Measurements from ENCODE around the gene NPHS1. TPM values are rescaled to one million over a fixed set of nuclear protein-coding genes. Genes with fewer than 3 reads are reported as not detected.
"Not testable (repeated sequence)": the region's sequence is repeated elsewhere in the genome, so short reads cannot be mapped to it uniquely, and the experiment has no call there.

The NPHS1 gene
- total RNA-seq, 1 donor = not detected

- DNase-seq (ENCODE audit: low read depth) = no peak
- TF ChIP-seq, protein P1, sequence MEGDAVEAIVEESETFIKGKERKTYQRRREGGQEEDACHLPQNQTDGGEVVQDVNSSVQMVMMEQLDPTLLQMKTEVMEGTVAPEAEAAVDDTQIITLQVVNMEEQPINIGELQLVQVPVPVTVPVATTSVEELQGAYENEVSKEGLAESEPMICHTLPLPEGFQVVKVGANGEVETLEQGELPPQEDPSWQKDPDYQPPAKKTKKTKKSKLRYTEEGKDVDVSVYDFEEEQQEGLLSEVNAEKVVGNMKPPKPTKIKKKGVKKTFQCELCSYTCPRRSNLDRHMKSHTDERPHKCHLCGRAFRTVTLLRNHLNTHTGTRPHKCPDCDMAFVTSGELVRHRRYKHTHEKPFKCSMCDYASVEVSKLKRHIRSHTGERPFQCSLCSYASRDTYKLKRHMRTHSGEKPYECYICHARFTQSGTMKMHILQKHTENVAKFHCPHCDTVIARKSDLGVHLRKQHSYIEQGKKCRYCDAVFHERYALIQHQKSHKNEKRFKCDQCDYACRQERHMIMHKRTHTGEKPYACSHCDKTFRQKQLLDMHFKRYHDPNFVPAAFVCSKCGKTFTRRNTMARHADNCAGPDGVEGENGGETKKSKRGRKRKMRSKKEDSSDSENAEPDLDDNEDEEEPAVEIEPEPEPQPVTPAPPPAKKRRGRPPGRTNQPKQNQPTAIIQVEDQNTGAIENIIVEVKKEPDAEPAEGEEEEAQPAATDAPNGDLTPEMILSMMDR (IDR thresholded peaks at IDR 0.05; ENCODE audit: insufficient read depth, low read length) = no peak
- H3K4me3 ChIP-seq (ENCODE audit: low read depth, low read length) = no peak overlapping the region
Observed at GRCh38 chr19:35842666-35843272, 9.5 kb downstream of the NPHS1 start.

- DNase-seq (ENCODE audit: low read depth) = no peak
- no peak overlapping the region for H3K4me3 ChIP-seq (ENCODE audit: low read depth, low read length)
- TF ChIP-seq, protein P1 (IDR thresholded peaks at IDR 0.05; ENCODE audit: insufficient read depth, low read length) = no peak
Observed at GRCh38 chr19:35841961-35842595, 10.2 kb downstream of the NPHS1 start.

DNA sequence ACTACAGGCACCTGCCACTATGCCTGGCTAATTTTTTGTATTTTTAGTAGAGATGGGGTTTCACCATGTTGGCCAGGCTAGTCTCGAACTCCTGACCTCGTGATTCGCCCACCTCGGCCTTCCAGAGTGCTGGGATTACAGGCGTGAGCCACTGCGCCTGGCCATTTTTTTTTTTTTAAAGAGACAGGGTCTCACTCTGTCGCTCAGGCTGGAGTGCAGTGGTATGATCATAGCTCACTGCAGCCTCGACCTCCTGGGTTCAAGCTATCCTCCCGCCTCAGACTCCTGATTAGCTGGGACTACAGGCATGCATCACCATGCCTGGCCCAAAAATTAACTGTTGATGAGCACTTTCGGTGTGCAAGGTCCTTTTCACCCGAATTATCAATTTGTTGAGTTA lies 16.2 kb downstream of the NPHS1 start:
- not testable (repeated sequence) for DNase-seq (ENCODE audit: low read depth); H3K4me3 ChIP-seq (ENCODE audit: low read depth, low read length)

DNA sequence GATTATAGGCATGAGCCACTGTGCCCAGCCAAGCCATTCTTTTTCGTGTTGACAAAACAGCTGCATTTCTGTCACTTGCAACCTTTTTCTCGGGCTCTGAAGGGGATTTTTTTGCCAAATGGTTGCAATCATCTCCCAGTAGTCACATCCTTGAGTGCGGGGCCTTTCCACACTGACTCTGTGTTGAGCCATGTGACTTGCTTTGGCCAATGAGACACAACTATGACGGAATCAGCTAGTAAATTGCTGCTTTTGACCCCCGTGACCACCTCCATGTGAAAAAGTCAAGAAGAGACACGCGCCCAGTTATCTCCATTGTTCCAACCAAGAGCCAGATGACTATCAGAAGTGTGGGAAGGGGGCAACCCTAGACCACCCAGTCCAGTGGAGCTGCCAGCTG lies 18.3 kb downstream of the NPHS1 start:
- TF ChIP-seq, protein P1 (IDR thresholded peaks at IDR 0.05; ENCODE audit: insufficient read depth, low read length) = no peak
- H3K4me3 ChIP-seq (ENCODE audit: low read depth, low read length) = no peak overlapping the region
- no peak for DNase-seq (ENCODE audit: low read depth)

DNA sequence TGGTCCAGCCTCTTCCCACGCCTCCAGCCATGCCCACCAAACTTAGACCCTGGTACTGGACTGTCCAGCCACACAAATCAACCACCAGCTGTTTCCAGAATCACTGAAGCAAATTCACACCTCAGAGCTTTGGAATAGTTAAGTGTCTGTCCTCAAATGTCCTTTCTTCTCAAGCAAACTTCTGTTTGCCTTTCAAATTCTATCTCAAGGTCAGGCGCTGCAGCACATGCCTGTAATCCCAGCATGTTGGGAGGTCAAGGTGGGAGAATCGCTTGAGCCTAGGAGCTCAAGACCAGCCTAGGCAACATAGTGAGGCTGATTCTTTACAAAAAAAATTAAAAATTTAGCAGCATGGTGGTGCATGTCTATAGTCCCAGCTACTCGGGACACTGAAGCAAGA lies 20.2 kb downstream of the NPHS1 start:
- no peak for DNase-seq (ENCODE audit: low read depth)

DNA sequence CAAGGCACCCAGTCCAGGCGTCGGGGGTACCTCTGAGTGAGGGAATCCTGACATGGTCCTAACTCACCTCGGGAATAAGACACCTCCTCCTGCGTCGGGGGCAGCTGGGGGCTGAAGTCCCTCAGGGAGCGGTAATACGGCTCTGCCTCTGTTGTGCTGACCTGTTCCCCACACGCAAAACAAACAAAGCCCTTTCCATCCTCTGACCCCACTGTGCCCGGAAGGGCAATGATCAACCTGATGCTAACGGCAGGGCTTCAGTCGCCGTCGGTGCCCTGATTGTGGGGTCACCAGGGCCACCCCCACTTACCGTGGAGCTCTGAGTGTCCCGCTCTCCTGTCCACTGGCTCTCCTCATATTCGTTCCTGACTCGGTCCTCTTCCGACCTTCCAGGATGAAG lies 21.3 kb downstream of the NPHS1 start:
- no peak overlapping the region for H3K4me3 ChIP-seq (ENCODE audit: low read depth, low read length)
- TF ChIP-seq, protein P1 (IDR thresholded peaks at IDR 0.05; ENCODE audit: insufficient read depth, low read length) = no peak
- DNase-seq (ENCODE audit: low read depth) = no peak

More for the DNA sequence above, 20.2 kb downstream of the NPHS1 start:
- no peak overlapping the region for H3K4me3 ChIP-seq (ENCODE audit: low read depth, low read length)
- TF ChIP-seq, protein P1 (IDR thresholded peaks at IDR 0.05; ENCODE audit: insufficient read depth, low read length) = no peak

- peak; percentile 78 for DNase-seq (ENCODE audit: low read depth)
- H3K4me3 ChIP-seq (ENCODE audit: low read depth, low read length) = no peak overlapping the region
- TF ChIP-seq, protein P1 (IDR thresholded peaks at IDR 0.05; ENCODE audit: insufficient read depth, low read length) = no peak
Observed at GRCh38 chr19:35828692-35829301, 23.5 kb downstream of the NPHS1 start.
